ENCODE results near the gene EPHA8.

GRCh38 chr1:22615886-22616285 is 52.6 kb downstream of the EPHA8 start:
- TF ChIP-seq EZH2 (IDR thresholded peaks at IDR 0.05; ENCODE audit: insufficient read depth, poor library complexity, severe bottlenecking) (no peak), EZH2phosphoT487 (IDR thresholded peaks at IDR 0.05; ENCODE audit: insufficient read depth, low read depth) (no peak)

Measured in GM23248 (cell line).